GM18499 (cell line): ENCODE measurements around the gene TCF25.
"Not testable (repeated sequence)": the region's sequence is repeated elsewhere in the genome, so short reads cannot be mapped to it uniquely, and the experiment has no call there.

Experiments used
- ATAC-seq: cut with Tn5 transposase; IDR thresholded peaks from one replicate; pipeline ENCODE4 v1.9.1; 2021; ENCODE audit warnings: moderate number of reproducible peaks; ENCODE audit not compliant: insufficient read depth, unreplicated experiment

The TCF25 gene

GRCh38 chr16:89935620-89936019, 62.2 kb downstream of the TCF25 start:
- ATAC-seq: not testable (repeated sequence)

GRCh38 chr16:89936034-89936433, 62.6 kb downstream of the TCF25 start:
- ATAC-seq: no peak

GRCh38 chr16:89936508-89936907, 63.1 kb downstream of the TCF25 start:
- ATAC-seq: no peak

GRCh38 chr16:89936981-89937380, 63.6 kb downstream of the TCF25 start:
- ATAC-seq: no peak

- ATAC-seq: no peak
Measured at GRCh38 chr16:89938175-89938885, 64.9 kb downstream of the TCF25 start.

GRCh38 chr16:89944773-89945172, 71.4 kb downstream of the TCF25 start:
- ATAC-seq: no peak

- no peak for ATAC-seq
Measured at GRCh38 chr16:89945654-89946053, 72.3 kb downstream of the TCF25 start.

- ATAC-seq: no peak
Measured at GRCh38 chr16:89946515-89946914, 73.1 kb downstream of the TCF25 start.

- no peak for ATAC-seq
Measured at GRCh38 chr16:89949121-89949742, 75.8 kb downstream of the TCF25 start.

GRCh38 chr16:89949756-89950155, 76.4 kb downstream of the TCF25 start:
- ATAC-seq: no peak

- ATAC-seq: no peak
Measured at GRCh38 chr16:89951509-89951908, 78.1 kb downstream of the TCF25 start.

GRCh38 chr16:89952049-89952448, 78.7 kb downstream of the TCF25 start:
- no peak for ATAC-seq

- no peak for ATAC-seq
Measured at GRCh38 chr16:89952551-89952950, 79.2 kb downstream of the TCF25 start.

GRCh38 chr16:89953671-89954406, 80.4 kb downstream of the TCF25 start:
- no peak for ATAC-seq

GRCh38 chr16:89954462-89954861, 81.1 kb downstream of the TCF25 start:
- no peak for ATAC-seq

- no peak for ATAC-seq
Measured at GRCh38 chr16:89955001-89955685, 81.8 kb downstream of the TCF25 start.

- ATAC-seq: no peak
Measured at GRCh38 chr16:89956505-89957215, 83.3 kb downstream of the TCF25 start.

- no peak for ATAC-seq
Measured at GRCh38 chr16:89957216-89957785, 83.9 kb downstream of the TCF25 start.

GRCh38 chr16:89958068-89958467, 84.7 kb downstream of the TCF25 start:
- no peak for ATAC-seq

GRCh38 chr16:89958596-89958995, 85.2 kb downstream of the TCF25 start:
- ATAC-seq: no peak
